ENCODE data around the gene PPM1H. TPM values are rescaled to one million over a fixed set of nuclear protein-coding genes. Genes with fewer than 3 reads are reported as not detected.
A peak's percentile ranks its signal among the peaks of the same experiment; 100 is the strongest.

PPM1H gene
- total and polyA plus RNA-seq, 12 donors, result 0.81 to 5.5 (median 2.6) TPM

DNA sequence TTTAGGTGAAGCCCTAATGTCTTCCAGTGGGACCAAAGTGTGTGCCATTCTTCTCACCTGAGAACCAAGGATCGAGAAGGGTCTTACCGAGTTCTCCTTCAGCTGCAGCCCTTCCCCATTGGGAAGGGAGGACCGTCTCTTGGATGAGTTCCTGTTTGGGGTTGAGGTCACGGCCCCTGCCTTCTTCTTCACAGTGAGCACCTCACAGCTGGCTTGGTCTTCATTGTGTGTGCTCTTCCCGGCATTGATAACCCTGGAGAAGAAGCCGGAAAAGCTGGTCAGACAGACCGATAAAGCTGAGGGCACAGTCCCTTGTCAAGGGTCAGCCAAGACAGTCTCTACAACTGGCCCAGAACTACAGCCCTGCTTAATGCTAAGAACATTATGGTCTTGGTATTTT, 102.9 kb downstream of the PPM1H start:
- intact Hi-C loops (cut with DNase I), result no loop called here
- WGBS, 4 donors, result 84 to 92% (median 92%) methylated on average over 7 of the region's 7 CpGs

GRCh38 chr12:62827855-62828254, 107.1 kb downstream of the PPM1H start:
- WGBS, 4 donors, result 84 to 96% (median 92%) methylated on average over 2 of the region's 2 CpGs
- intact Hi-C loops (cut with DNase I), result no loop called here
- DNase-seq, result no peak
- no peak overlapping the region for H3K4me3 ChIP-seq
- H3K4me1 ChIP-seq (replicated peaks in 1 of 2), result no peaks in the 10 kb centered on the region
- H3K9me3 ChIP-seq (replicated peaks in 1 of 3), result no peaks in the 10 kb centered on the region
- no peaks in the 10 kb centered on the region for H3K27me3 ChIP-seq
- no peaks in the 10 kb centered on the region for H3K36me3 ChIP-seq (replicated peaks in 1 of 2)
- TF ChIP-seq, protein P1, sequence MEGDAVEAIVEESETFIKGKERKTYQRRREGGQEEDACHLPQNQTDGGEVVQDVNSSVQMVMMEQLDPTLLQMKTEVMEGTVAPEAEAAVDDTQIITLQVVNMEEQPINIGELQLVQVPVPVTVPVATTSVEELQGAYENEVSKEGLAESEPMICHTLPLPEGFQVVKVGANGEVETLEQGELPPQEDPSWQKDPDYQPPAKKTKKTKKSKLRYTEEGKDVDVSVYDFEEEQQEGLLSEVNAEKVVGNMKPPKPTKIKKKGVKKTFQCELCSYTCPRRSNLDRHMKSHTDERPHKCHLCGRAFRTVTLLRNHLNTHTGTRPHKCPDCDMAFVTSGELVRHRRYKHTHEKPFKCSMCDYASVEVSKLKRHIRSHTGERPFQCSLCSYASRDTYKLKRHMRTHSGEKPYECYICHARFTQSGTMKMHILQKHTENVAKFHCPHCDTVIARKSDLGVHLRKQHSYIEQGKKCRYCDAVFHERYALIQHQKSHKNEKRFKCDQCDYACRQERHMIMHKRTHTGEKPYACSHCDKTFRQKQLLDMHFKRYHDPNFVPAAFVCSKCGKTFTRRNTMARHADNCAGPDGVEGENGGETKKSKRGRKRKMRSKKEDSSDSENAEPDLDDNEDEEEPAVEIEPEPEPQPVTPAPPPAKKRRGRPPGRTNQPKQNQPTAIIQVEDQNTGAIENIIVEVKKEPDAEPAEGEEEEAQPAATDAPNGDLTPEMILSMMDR (IDR thresholded peaks at IDR 0.05), result no peak
- no peak for TF ChIP-seq POLR2A (IDR thresholded peaks at IDR 0.05)
- H3K27ac ChIP-seq, result no peak overlapping the region

More for the DNA sequence above, 102.9 kb downstream of the PPM1H start:
- TF ChIP-seq, protein P1 (IDR thresholded peaks at IDR 0.05), result no peak
- no peak for TF ChIP-seq POLR2A (IDR thresholded peaks at IDR 0.05)
- Histone ChIP-seq H3K9me3 (replicated peaks in 1 of 3) (no peaks in the 10 kb centered on the region), H3K36me3 (replicated peaks in 1 of 2) (no peaks in the 10 kb centered on the region), H3K4me1 (replicated peaks in 1 of 2) (no peaks in the 10 kb centered on the region), H3K4me3 (no peak overlapping the region), H3K27ac (no peak overlapping the region), H3K27me3 (no peaks in the 10 kb centered on the region)
- no peak for DNase-seq

DNA sequence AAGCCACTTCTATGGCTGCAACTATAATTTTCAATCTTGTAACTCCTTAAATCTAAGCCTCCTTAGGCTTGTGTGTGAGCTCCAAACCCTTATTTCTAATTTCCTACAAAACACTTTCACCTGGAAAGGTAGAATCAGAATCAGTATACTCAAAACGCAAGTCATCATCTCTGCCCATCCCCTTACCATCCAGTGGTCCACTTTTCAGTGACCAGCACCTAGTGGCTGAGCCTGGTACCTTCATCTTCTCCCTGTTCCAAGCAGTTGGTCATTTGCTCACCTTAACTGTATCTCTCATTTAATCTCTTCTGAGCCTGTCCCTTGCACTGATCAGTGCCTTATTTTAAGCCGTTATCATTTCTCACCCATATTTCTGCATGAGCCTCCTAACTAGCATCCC, 107.9 kb downstream of the PPM1H start:
- no peaks in the 10 kb centered on the region for H3K4me1 ChIP-seq (replicated peaks in 1 of 2)
- DNase-seq, result no peak

GRCh38 chr12:62817556-62818271, 117.2 kb downstream of the PPM1H start:
- Histone ChIP-seq H3K27me3 (no peaks in the 10 kb centered on the region), H3K4me3 (no peak overlapping the region), H3K9me3 (replicated peaks in 1 of 3) (no peaks in the 10 kb centered on the region), H3K4me1 (replicated peaks in 1 of 2) (no peaks in the 10 kb centered on the region), H3K36me3 (replicated peaks in 1 of 2) (no peaks in the 10 kb centered on the region), H3K27ac (peak overlapping the region in 1 of 5 donors; percentile 22)
- intact Hi-C loops (cut with DNase I), result loop anchor here in 1 of 2 donors (10.0 kb wide), 1 partner anchor 117 kb away; the partner anchor contains the start of gene PPM1H
- TF ChIP-seq, protein P1 (IDR thresholded peaks at IDR 0.05), result no peak
- no peak for TF ChIP-seq POLR2A (IDR thresholded peaks at IDR 0.05)
- no peak for DNase-seq
- whole genome bisulfite sequencing, 4 donors, result 62 to 69% (median 64%) methylated on average over 9 of the region's 9 CpGs

More for the DNA sequence above, 107.9 kb downstream of the PPM1H start:
- Histone ChIP-seq H3K9me3 (replicated peaks in 1 of 3) (no peaks in the 10 kb centered on the region), H3K36me3 (replicated peaks in 1 of 2) (no peaks in the 10 kb centered on the region), H3K27me3 (no peaks in the 10 kb centered on the region), H3K27ac (no peak overlapping the region), H3K4me3 (no peak overlapping the region)
- intact Hi-C loops (cut with DNase I), result no loop called here
- WGBS, 4 donors, result 90 to 93% (median 91%) methylated on average over 2 of the region's 2 CpGs
- TF ChIP-seq, protein P1 (IDR thresholded peaks at IDR 0.05), result no peak
- no peak for TF ChIP-seq POLR2A (IDR thresholded peaks at IDR 0.05)

Data from adrenal gland (tissue), 12 donors.